Activated CD8-positive, alpha-beta memory T cell treated with anti-CD3 and anti-CD28 coated beads, Interleukin-2, amount 50 U/mL, for 48 hours (primary cell): Measurements from ENCODE around the gene UNC45A.
"Not testable (repeated sequence)": the region's sequence is repeated elsewhere in the genome, so short reads cannot be mapped to it uniquely, and the experiment has no call there.

ENCODE experiments used
- DNase-seq: peaks from one replicate; pipeline ENCODE4 v3.0.0-alpha.2; 2020

UNC45A gene

GRCh38 chr15:90934949-90935751 lies at the start of gene UNC45A:
Gene UNC45A, plus strand, starts transcription at chr15:90935285. Its CDS starts 40 bp downstream, at chr15:90935325.
- DNase-seq: peak; percentile 97

- DNase-seq: peak; percentile 96
Observed at GRCh38 chr15:90885432-90886290, 49.4 kb upstream of the UNC45A start.

- no peak for DNase-seq
Observed at GRCh38 chr15:90886291-90886614, 48.8 kb upstream of the UNC45A start.

GRCh38 chr15:90887037-90887481 lies 48.0 kb upstream of the UNC45A start:
- no peak for DNase-seq

- no peak for DNase-seq
Observed at GRCh38 chr15:90889313-90889730, 45.8 kb upstream of the UNC45A start.

GRCh38 chr15:90889736-90890456 lies 45.2 kb upstream of the UNC45A start:
- DNase-seq: no peak

- DNase-seq: no peak
Observed at GRCh38 chr15:90890839-90891238, 44.2 kb upstream of the UNC45A start.

GRCh38 chr15:90891346-90891949 lies 43.6 kb upstream of the UNC45A start:
- DNase-seq: no peak

GRCh38 chr15:90892023-90892422 lies 43.1 kb upstream of the UNC45A start:
- DNase-seq: no peak

- no peak for DNase-seq
Observed at GRCh38 chr15:90892498-90893174, 42.4 kb upstream of the UNC45A start.

- DNase-seq: no peak
Observed at GRCh38 chr15:90893175-90894090, 41.7 kb upstream of the UNC45A start.

GRCh38 chr15:90895571-90896117 lies 39.4 kb upstream of the UNC45A start:
- DNase-seq: no peak

GRCh38 chr15:90897131-90897655 lies 37.9 kb upstream of the UNC45A start:
- not testable (repeated sequence) for DNase-seq

GRCh38 chr15:90901175-90902039 lies 33.7 kb upstream of the UNC45A start:
- no peak for DNase-seq

- DNase-seq: peak; percentile 87
Observed at GRCh38 chr15:90902040-90902839, 32.8 kb upstream of the UNC45A start.

GRCh38 chr15:90902840-90903732 lies 32.0 kb upstream of the UNC45A start, which contains the start of gene MAN2A2:
Gene MAN2A2, plus strand, starts transcription at chr15:90903302. Its CDS starts 906 bp downstream, at chr15:90904208.
- DNase-seq: peak; percentile 92
